Glutamatergic neuron (in vitro differentiated cells): Measurements from ENCODE around the gene SLC26A9. TPM values are rescaled to one million over a fixed set of nuclear protein-coding genes. Genes with fewer than 3 reads are reported as not detected.

Experiments used
- DNase-seq: peaks from one replicate; pipeline ENCODE4 v3.0.0; 2022
- H3K27ac Mint-ChIP-seq: one replicate; pipeline ENCODE4 v1.8.0; 2020; ENCODE audit warnings: mild to moderate bottlenecking, mixed read lengths, inconsistent platforms; ENCODE audit not compliant: unreplicated experiment
- H3K27me3 Mint-ChIP-seq: one replicate; pipeline ENCODE4 v1.8.0; 2020; ENCODE audit warnings: mild to moderate bottlenecking, moderate library complexity, mixed read lengths, inconsistent platforms; ENCODE audit not compliant: unreplicated experiment
- H3K36me3 Mint-ChIP-seq: one replicate; pipeline ENCODE4 v1.8.0; 2020; ENCODE audit warnings: mild to moderate bottlenecking, mixed read lengths, inconsistent platforms; ENCODE audit not compliant: unreplicated experiment
- H3K4me1 Mint-ChIP-seq: one replicate; pipeline ENCODE4 v1.8.0; 2020; ENCODE audit warnings: mild to moderate bottlenecking, low read depth, mixed read lengths, inconsistent platforms; ENCODE audit not compliant: unreplicated experiment
- H3K4me3 Mint-ChIP-seq: one replicate; pipeline ENCODE4 v1.8.0; 2020; ENCODE audit warnings: mild to moderate bottlenecking, mixed read lengths, inconsistent platforms; ENCODE audit not compliant: unreplicated experiment
- H3K9me3 Mint-ChIP-seq: one replicate; pipeline ENCODE4 v1.8.0; 2020; ENCODE audit warnings: mild to moderate bottlenecking, moderate library complexity, mixed read lengths, inconsistent platforms; ENCODE audit not compliant: unreplicated experiment
- CTCF ChIP-seq: fragments of 200-600 bp; sonication (generic); IDR thresholded peaks from one replicate; pipeline ENCODE4 v1.5.0; 2021; ENCODE audit not compliant: partially characterized antibody, unreplicated experiment
- total RNA-seq: library from RNA; stranded (reverse); fragmentation: NEBNext Ultra II Directional; extraction: Animal tissue kit (Norgen Biotek cat#: 25700); gene quantifications from one replicate; pipeline ENCODE4 v1.2.1, GENCODE V29; 2021; ENCODE audit not compliant: unreplicated experiment

The SLC26A9 gene
- total RNA-seq, 1 donor from 2014 or later: not detected

DNA sequence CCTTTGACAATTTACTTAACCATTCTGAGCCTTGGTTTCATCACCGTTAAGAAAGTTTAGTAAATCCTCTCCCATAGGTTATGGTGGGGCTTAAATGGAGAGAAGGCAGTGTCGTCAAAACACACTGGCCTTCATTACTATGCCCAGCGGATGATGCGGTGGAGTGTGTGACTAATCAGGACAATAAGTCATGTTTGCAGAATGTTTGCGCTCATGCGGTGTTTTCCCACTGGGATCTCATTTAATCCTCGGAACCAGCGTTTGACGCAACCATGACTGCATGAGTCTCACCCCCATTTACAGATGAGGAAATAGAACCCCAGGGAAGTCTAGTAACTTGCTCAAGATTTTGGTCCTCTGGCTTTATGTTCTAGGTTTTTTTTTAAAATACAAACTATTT lies 17.5 kb downstream of the SLC26A9 start:
- no peaks in the 10 kb centered on the region for H3K4me1 Mint-ChIP-seq
- TF ChIP-seq CTCF: no peak
- no peaks in the 10 kb centered on the region for H3K9me3 Mint-ChIP-seq
- H3K36me3 Mint-ChIP-seq: peaks cover 6% of the 10 kb centered on the region
- DNase-seq: no peak
- peaks cover 9% of the 10 kb centered on the region for H3K27me3 Mint-ChIP-seq
- H3K4me3 Mint-ChIP-seq: no peak overlapping the region
- H3K27ac Mint-ChIP-seq: no peak overlapping the region

GRCh38 chr1:205924460-205924790 lies 18.8 kb downstream of the SLC26A9 start:
- peaks cover 6% of the 10 kb centered on the region for H3K36me3 Mint-ChIP-seq
- H3K27ac Mint-ChIP-seq: no peak overlapping the region
- peaks cover 8% of the 10 kb centered on the region for H3K4me1 Mint-ChIP-seq
- TF ChIP-seq CTCF: no peak
- no peaks in the 10 kb centered on the region for H3K9me3 Mint-ChIP-seq
- H3K27me3 Mint-ChIP-seq: peaks cover 5% of the 10 kb centered on the region
- H3K4me3 Mint-ChIP-seq: no peak overlapping the region
- DNase-seq: no peak

DNA sequence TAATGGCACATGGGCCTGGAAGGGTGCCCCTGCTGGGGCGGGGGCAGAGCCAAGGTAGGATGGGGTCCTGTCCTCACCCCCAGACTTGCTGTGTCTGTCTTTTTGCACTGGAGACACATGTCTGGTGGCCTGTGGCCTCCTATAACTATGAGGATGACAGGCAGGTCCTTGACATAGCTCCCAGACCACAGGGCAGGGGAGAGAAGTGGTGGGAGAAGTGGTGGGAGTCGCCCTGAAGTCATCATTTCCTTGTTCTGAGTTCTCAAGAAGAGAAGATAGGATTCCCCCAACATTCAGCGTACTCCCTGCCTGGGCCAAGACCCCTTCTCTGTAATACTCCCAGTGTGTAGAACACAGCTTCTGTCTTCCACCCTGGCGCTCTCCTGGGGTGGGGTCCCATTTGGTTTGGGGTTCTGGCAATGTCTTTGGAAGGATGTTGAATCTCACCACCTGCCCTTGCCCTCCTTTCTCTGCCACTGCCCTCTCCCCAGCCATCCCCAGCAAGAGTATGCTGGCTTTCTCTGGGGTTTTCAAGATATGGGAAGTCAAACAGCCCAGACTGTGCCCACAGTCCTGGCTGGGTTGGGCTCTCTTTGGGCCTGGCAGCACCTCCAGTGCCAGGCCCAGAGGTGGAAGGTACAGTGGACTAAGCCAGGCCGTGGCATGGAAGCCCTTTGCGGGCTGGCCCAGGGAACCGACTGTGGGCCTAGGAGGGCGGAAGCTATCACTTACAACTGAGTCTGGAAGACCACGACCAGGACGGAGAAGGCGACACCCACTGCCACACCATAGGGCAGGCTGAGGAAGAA lies 19.4 kb downstream of the SLC26A9 start:
- Mint-ChIP-seq H3K9me3 (no peaks in the 10 kb centered on the region), H3K4me1 (peaks cover 8% of the 10 kb centered on the region), H3K27ac (no peak overlapping the region), H3K4me3 (no peak overlapping the region), H3K36me3 (peaks cover 6% of the 10 kb centered on the region), H3K27me3 (peaks cover 5% of the 10 kb centered on the region)
- no peak for TF ChIP-seq CTCF
- DNase-seq: no peak

- TF ChIP-seq CTCF: no peak
- Mint-ChIP-seq H3K4me1 (peaks cover 10% of the 10 kb centered on the region), H3K27ac (no peak overlapping the region), H3K36me3 (peaks cover 6% of the 10 kb centered on the region), H3K4me3 (no peak overlapping the region), H3K27me3 (peaks cover 5% of the 10 kb centered on the region), H3K9me3 (no peaks in the 10 kb centered on the region)
- DNase-seq: no peak
Observed at GRCh38 chr1:205922806-205923205, 20.4 kb downstream of the SLC26A9 start.

DNA sequence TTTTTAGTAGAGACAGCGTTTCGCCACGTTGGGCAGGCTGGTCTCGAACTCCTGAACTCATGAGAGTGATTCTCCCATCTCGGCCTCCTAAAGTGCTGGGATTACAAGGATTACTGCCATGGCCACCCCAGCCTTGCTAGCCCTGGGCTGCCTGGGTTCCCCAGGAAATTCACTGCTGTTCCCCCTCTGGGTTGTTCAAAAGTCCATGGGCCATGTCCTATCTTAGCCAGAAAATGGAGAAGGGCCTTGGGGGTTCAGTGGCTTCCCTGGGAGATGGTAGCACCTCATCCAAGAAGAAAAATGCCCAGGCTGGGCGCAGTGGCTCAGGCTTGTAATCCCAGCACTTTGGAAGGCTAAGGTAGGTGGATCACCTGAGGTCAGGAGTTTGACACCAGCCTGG lies 20.9 kb downstream of the SLC26A9 start:
- H3K9me3 Mint-ChIP-seq: no peaks in the 10 kb centered on the region
- H3K36me3 Mint-ChIP-seq: peaks cover 5% of the 10 kb centered on the region
- no peak for DNase-seq
- peaks cover 14% of the 10 kb centered on the region for H3K4me1 Mint-ChIP-seq
- TF ChIP-seq CTCF: no peak
- H3K27ac Mint-ChIP-seq: no peak overlapping the region
- peaks cover 4% of the 10 kb centered on the region for H3K27me3 Mint-ChIP-seq
- no peak overlapping the region for H3K4me3 Mint-ChIP-seq
